Fibroblast of the conjunctiva (primary cell): ENCODE results near the gene ZNF12.
"Not testable (repeated sequence)": the region's sequence is repeated elsewhere in the genome, so short reads cannot be mapped to it uniquely, and the experiment has no call there.

ENCODE experiments used
- DNase-seq: peaks from one replicate; pipeline ENCODE4 v3.0.0-alpha.2; 2010; ENCODE audit warnings: low read depth

Gene ZNF12

GRCh38 chr7:6706666-6707407 lies at the start of gene ZNF12:
ZNF12 (minus strand) TSS chr7:6706947; CDS start chr7:6705173, 1,774 bp downstream.
- peak; percentile 93 for DNase-seq

- DNase-seq, result not testable (repeated sequence)
Observed at GRCh38 chr7:6753964-6754363, 47.2 kb upstream of the ZNF12 start, which contains the start of gene RSPH10B2. RSPH10B2 (plus strand) TSS chr7:6754103; CDS start chr7:6757678, 3,575 bp downstream.

- DNase-seq, result not testable (repeated sequence)
Observed at GRCh38 chr7:6750173-6750572, 43.4 kb upstream of the ZNF12 start.

GRCh38 chr7:6749335-6749734 lies 42.6 kb upstream of the ZNF12 start:
- not testable (repeated sequence) for DNase-seq

GRCh38 chr7:6744410-6745100 lies 37.8 kb upstream of the ZNF12 start:
- not testable (repeated sequence) for DNase-seq

- not testable (repeated sequence) for DNase-seq
Observed at GRCh38 chr7:6738415-6738814, 31.7 kb upstream of the ZNF12 start.

GRCh38 chr7:6730343-6730633 lies 23.5 kb upstream of the ZNF12 start:
- no peak for DNase-seq

GRCh38 chr7:6729492-6730342 lies 23.0 kb upstream of the ZNF12 start:
- peak; percentile 88 for DNase-seq

GRCh38 chr7:6728893-6729491 lies 22.2 kb upstream of the ZNF12 start:
- DNase-seq, result not testable (repeated sequence)

- DNase-seq, result no peak
Observed at GRCh38 chr7:6727663-6728062, 20.9 kb upstream of the ZNF12 start.

- DNase-seq, result not testable (repeated sequence)
Observed at GRCh38 chr7:6726341-6726740, 19.6 kb upstream of the ZNF12 start.

GRCh38 chr7:6725003-6725402 lies 18.3 kb upstream of the ZNF12 start:
- no peak for DNase-seq

- not testable (repeated sequence) for DNase-seq
Observed at GRCh38 chr7:6724351-6724750, 17.6 kb upstream of the ZNF12 start.

- DNase-seq, result no peak
Observed at GRCh38 chr7:6718124-6718523, 11.4 kb upstream of the ZNF12 start.

GRCh38 chr7:6715898-6716297 lies 9.2 kb upstream of the ZNF12 start:
- DNase-seq, result not testable (repeated sequence)

GRCh38 chr7:6714360-6714759 lies 7.6 kb upstream of the ZNF12 start:
- no peak for DNase-seq

- DNase-seq, result no peak
Observed at GRCh38 chr7:6709808-6710207, 3.1 kb upstream of the ZNF12 start.

GRCh38 chr7:6708304-6708703 lies 1.6 kb upstream of the ZNF12 start:
- no peak for DNase-seq

- DNase-seq, result no peak
Observed at GRCh38 chr7:6705959-6706665, 635 bp downstream of the ZNF12 start.

GRCh38 chr7:6701860-6702259 lies 4.9 kb downstream of the ZNF12 start:
- DNase-seq, result no peak

GRCh38 chr7:6700793-6701192 lies 6.0 kb downstream of the ZNF12 start:
- no peak for DNase-seq
